BJ (cell line): Measurements from ENCODE around the gene ROR2. TPM values are rescaled to one million over a fixed set of nuclear protein-coding genes. Genes with fewer than 3 reads are reported as not detected.

ENCODE experiments used
- CTCF ChIA-PET: fragments of 350-600 bp; formaldehyde crosslinking; extraction: SDS; loops from one replicate; lab custom pipeline; 2021; ENCODE audit warnings: antibody characterized with exemption, inconsistent platforms; lab: Yijun Ruan, JAX
- POLR2A ChIA-PET: fragments of 300-600 bp; sonication (Branson Sonifier 250); formaldehyde crosslinking; extraction: SDS; loops from one replicate; lab custom pipeline; 2021; ENCODE audit warnings: antibody characterized with exemption; lab: Charles Lee
- DNase-seq: peaks from one replicate; pipeline ENCODE4 v3.0.0-alpha.2; 2011; ENCODE audit warnings: low read depth
- H3K27me3 ChIP-seq: 2 replicates; pipeline ENCODE4 v1.6.0; 2011; ENCODE audit warnings: low read length; ENCODE audit not compliant: control insufficient read depth, insufficient read depth
- H3K36me3 ChIP-seq: 2 replicates; pipeline ENCODE4 v1.5.1; 2011; ENCODE audit warnings: low read length; ENCODE audit not compliant: control insufficient read depth, insufficient read depth
- H3K4me3 ChIP-seq: 2 replicates; pipeline ENCODE4 v1.5.1; 2011; ENCODE audit warnings: low read depth, mild to moderate bottlenecking, control low read depth, low read length
- polyA plus RNA-seq: library from polyadenylated mRNA; depleted of rRNA; stranded (reverse); fragments of >200 nt; gene quantifications from 2 replicates; pipeline ENCODE4 v1.2.3, GENCODE V29; 2011
- TF ChIP-seq, protein P1 (sequence below): IDR thresholded peaks from 2 replicates; pipeline ENCODE4 v1.5.1; 2011; ENCODE audit warnings: low read depth, mild to moderate bottlenecking, control low read depth, inconsistent platforms, low read length, moderate library complexity; ENCODE audit not compliant: insufficient read depth

The ROR2 gene
- polyA plus RNA-seq, 1 experiment = 1.1 TPM

- Histone ChIP-seq H3K27me3 (no peaks in the 10 kb centered on the region), H3K36me3 (no peaks in the 10 kb centered on the region), H3K4me3 (no peak overlapping the region)
- TF ChIP-seq, protein P1, sequence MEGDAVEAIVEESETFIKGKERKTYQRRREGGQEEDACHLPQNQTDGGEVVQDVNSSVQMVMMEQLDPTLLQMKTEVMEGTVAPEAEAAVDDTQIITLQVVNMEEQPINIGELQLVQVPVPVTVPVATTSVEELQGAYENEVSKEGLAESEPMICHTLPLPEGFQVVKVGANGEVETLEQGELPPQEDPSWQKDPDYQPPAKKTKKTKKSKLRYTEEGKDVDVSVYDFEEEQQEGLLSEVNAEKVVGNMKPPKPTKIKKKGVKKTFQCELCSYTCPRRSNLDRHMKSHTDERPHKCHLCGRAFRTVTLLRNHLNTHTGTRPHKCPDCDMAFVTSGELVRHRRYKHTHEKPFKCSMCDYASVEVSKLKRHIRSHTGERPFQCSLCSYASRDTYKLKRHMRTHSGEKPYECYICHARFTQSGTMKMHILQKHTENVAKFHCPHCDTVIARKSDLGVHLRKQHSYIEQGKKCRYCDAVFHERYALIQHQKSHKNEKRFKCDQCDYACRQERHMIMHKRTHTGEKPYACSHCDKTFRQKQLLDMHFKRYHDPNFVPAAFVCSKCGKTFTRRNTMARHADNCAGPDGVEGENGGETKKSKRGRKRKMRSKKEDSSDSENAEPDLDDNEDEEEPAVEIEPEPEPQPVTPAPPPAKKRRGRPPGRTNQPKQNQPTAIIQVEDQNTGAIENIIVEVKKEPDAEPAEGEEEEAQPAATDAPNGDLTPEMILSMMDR = no peak
- ChIA-PET POLR2A (no interaction called here), CTCF (no interaction called here)
- no peak for DNase-seq
These were observed 367.8 kb downstream of the ROR2 start for GRCh38 chr9:91582181-91582580.

- Histone ChIP-seq H3K4me3 (no peak overlapping the region), H3K36me3 (no peaks in the 10 kb centered on the region), H3K27me3 (no peaks in the 10 kb centered on the region)
- no peak for DNase-seq
- ChIA-PET POLR2A (no interaction called here), CTCF (interaction anchor here (0.8 kb wide), 1 partner anchor 16 kb away, joined by 3 read pairs; no protein-coding TSS in a partner anchor)
- TF ChIP-seq, protein P1 = no peak
These were observed 369.9 kb downstream of the ROR2 start for GRCh38 chr9:91580136-91580535.

DNA sequence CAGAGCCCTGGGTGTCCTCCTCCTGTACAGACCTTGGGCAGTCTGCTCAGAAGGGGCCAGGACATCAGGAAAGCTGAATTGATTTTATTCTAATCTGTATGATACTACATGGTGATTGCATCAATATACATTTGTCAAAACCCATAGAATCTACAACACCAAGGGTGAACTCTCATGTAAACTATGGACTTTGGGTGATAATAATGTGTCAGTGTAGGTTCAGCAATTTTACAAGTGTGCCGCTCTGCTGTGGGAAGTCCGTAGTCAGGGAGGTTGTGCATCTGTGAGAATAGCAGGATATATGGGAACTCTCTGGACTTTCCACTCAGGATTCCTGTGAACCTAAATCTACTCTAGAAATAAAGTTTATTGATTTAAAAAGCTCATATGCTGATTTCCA, 371.1 kb downstream of the ROR2 start:
- Histone ChIP-seq H3K4me3 (no peak overlapping the region), H3K27me3 (no peaks in the 10 kb centered on the region), H3K36me3 (no peaks in the 10 kb centered on the region)
- no peak for DNase-seq
- CTCF ChIA-PET = no interaction called here
- POLR2A ChIA-PET = no interaction called here
- TF ChIP-seq, protein P1 = no peak

- DNase-seq = no peak
These were observed 372.4 kb downstream of the ROR2 start for GRCh38 chr9:91577633-91578061.

DNA sequence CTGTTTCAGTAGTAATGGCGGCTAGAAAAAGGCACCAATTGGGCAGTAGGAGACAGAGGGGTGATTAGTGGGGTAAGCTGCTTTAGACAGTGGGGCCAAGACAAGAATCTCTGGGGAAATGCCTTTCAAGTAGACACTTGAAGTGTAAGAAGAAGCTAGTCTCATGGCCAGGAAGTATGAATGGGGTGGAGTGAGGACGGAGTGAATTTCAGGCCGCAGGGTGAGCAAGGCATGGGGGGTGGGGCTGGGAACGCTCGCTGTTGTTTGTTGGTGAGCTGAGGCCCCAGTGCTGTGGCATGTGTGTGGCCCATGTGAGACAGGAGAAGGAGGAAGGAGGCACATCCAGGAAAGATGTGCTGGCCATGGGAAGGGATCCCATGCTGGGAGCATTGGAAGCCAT, 377.2 kb downstream of the ROR2 start:
- CTCF ChIA-PET = no interaction called here
- POLR2A ChIA-PET = no interaction called here
- TF ChIP-seq, protein P1 = no peak

More at GRCh38 chr9:91577633-91578061, 372.4 kb downstream of the ROR2 start:
- ChIA-PET CTCF (interaction anchor here (0.9 kb wide), 1 partner anchor 149 kb away, joined by 4 read pairs; no protein-coding TSS in a partner anchor), POLR2A (no interaction called here)
- TF ChIP-seq, protein P1 = no peak
- Histone ChIP-seq H3K36me3 (no peaks in the 10 kb centered on the region), H3K27me3 (no peaks in the 10 kb centered on the region; the same call in 1 of the 2 replicates), H3K4me3 (no peak overlapping the region)

More for the DNA sequence above, 377.2 kb downstream of the ROR2 start:
- no peak overlapping the region for H3K4me3 ChIP-seq
- no peaks in the 10 kb centered on the region for H3K36me3 ChIP-seq
- DNase-seq = no peak
- H3K27me3 ChIP-seq = peaks cover 3% of the 10 kb centered on the region; the same call in 1 of the 2 replicates
